GF-D8 (cell line): ENCODE data around the gene MAPT.
"Not testable (repeated sequence)": the region's sequence is repeated elsewhere in the genome, so short reads cannot be mapped to it uniquely, and the experiment has no call there.

Experiments used
- DNase-seq: peaks from one replicate; lab custom pipeline; 2025; lab: John Stamatoyannopoulos, UW

Gene MAPT

GRCh38 chr17:45992175-45992574 is 97.8 kb downstream of the MAPT start:
- DNase-seq, result no peak

DNA sequence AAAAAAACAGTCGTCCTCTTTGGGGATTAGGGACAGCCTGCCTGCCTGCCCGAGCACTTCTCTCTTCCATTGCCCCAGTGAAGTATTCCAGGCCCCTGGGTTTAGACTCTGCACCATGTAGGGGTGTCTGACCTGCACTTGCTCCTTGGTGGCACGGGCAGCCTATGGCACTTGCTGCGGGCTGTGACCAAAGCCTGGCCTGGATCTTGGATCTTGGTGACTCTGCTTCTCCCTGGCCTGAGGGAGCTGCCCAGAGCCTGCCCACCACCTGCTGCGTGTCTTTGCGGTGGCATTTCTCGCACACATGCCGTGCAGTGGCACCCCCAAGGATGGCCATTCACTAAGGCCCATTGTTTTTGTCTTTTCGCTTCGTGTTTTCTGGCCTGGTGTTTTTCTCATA is 98.5 kb downstream of the MAPT start:
- no peak for DNase-seq

DNA sequence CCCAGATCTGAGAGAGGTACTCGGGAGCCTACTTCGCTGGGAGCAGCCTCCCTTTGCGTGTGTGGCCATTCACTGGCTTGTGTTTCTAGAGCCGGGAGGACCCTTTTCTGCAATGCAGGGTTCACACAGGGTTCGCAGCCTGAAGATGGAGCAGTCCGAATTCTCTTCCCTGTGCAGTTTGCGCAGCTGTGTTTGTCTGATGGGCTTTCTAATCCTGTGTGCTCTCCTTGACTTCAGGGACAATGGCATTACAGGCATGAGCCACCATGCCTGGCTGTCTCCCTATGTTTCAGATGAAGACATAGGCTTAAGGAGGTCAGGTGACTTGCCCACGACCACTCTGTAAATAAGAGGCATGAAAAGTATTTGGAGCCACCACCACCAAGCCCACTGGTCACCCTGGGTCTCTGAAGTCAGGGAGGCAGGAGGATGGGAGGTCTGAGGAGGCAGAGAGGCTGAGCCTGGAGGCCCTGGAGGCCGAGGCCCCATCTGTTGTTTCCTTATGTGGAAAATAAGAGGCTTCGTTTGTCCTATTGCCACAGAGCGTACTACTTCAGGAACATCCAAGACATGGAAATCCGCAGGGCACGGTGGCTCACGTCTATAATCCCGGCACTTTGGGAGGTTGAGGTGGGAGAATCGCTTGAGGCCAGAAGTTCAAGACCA is 99.7 kb downstream of the MAPT start:
- no peak for DNase-seq

DNA sequence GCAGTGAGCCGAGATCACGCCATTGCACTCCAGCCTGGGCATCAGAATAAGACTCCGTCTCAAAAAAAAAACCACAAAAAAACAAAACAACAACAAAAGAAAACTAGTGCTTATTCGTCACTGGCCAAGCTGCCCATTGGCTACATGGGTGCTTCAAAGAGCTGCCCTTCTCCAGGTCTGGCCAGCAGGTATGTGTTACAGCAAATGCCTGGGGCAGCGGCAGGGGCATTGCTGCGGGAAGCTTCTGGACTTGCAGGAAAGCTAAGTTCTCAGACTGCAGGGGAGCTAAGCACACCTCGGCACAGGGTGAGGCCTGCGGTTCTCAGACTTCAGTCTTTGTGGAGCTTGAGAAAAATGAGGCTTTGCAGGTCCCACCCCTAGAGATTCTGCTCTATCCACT is 100.6 kb downstream of the MAPT start:
- DNase-seq, result no peak

DNA sequence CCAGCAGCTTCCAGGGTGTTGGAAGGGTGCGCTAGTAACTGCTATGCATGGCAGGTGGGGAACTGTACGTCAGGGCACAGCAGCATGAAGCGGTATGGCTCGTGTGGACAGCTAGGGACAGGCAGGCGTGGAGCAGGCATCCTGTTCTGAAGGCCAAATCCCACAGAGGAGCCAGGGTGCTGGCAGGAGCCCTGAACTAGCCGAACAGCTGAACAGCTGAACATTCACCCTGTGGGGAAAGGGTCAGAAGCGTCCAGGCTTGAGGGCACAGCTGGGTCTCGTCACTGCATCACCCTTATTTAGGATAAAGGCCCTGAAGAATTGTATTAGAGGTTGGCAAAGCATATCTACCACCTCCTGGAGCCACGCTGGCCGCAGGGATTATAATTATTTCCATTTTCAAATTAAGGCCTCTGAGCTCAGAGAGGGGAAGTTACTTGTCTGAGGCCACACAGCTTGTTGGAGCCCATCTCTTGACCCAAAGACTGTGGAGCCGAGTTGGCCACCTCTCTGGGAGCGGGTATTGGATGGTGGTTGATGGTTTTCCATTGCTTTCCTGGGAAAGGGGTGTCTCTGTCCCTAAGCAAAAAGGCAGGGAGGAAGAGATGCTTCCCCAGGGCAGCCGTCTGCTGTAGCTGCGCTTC is 101.4 kb downstream of the MAPT start:
- DNase-seq, result no peak

DNA sequence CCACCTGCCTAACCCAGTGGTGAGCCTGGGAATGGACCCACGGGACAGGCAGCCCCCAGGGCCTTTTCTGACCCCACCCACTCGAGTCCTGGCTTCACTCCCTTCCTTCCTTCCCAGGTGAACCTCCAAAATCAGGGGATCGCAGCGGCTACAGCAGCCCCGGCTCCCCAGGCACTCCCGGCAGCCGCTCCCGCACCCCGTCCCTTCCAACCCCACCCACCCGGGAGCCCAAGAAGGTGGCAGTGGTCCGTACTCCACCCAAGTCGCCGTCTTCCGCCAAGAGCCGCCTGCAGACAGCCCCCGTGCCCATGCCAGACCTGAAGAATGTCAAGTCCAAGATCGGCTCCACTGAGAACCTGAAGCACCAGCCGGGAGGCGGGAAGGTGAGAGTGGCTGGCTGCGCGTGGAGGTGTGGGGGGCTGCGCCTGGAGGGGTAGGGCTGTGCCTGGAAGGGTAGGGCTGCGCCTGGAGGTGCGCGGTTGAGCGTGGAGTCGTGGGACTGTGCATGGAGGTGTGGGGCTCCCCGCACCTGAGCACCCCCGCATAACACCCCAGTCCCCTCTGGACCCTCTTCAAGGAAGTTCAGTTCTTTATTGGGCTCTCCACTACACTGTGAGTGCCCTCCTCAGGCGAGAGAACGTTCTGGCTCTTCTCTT is 102.1 kb downstream of the MAPT start:
- no peak for DNase-seq

DNA sequence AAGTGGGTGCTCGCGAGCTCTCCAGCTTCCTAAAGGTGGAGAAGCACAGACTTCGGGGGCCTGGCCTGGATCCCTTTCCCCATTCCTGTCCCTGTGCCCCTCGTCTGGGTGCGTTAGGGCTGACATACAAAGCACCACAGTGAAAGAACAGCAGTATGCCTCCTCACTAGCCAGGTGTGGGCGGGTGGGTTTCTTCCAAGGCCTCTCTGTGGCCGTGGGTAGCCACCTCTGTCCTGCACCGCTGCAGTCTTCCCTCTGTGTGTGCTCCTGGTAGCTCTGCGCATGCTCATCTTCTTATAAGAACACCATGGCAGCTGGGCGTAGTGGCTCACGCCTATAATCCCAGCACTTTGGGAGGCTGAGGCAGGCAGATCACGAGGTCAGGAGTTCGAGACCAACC is 102.8 kb downstream of the MAPT start:
- DNase-seq, result no peak

DNA sequence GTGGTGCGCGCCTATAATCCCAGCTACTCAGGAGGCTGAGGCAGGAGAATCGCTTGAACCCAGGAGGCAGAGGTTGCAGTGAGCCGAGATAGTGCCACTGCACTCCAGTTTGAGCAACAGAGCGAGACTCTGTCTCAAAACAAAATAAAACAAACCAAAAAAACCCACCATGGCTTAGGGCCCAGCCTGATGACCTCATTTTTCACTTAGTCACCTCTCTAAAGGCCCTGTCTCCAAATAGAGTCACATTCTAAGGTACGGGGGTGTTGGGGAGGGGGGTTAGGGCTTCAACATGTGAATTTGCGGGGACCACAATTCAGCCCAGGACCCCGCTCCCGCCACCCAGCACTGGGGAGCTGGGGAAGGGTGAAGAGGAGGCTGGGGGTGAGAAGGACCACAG is 103.3 kb downstream of the MAPT start:
- no peak for DNase-seq

GRCh38 chr17:45998987-45999899 is 104.9 kb downstream of the MAPT start, which contains the start of gene STH:
Gene STH, plus strand, starts transcription at chr17:45999250. Its CDS starts 30 bp downstream, at chr17:45999280.
- DNase-seq, result no peak

- no peak for DNase-seq
Observed at GRCh38 chr17:45999900-46000290, 105.5 kb downstream of the MAPT start.

- no peak for DNase-seq
Observed at GRCh38 chr17:46000292-46000691, 105.9 kb downstream of the MAPT start.

DNA sequence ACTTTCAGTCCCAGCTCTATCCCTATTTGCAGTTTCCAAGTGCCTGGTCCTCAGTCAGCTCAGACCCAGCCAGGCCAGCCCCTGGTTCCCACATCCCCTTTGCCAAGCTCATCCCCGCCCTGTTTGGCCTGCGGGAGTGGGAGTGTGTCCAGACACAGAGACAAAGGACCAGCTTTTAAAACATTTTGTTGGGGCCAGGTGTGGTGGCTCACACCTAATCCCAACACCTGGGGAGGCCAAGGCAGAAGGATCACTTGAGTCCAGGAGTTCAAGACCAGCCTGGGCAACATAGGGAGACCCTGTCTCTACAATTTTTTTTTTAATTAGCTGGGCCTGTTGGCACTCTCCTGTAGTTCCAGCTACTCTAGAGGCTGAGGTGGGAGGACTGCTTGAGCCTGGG is 106.4 kb downstream of the MAPT start:
- no peak for DNase-seq

GRCh38 chr17:46001390-46002310 is 107.3 kb downstream of the MAPT start:
- no peak for DNase-seq

DNA sequence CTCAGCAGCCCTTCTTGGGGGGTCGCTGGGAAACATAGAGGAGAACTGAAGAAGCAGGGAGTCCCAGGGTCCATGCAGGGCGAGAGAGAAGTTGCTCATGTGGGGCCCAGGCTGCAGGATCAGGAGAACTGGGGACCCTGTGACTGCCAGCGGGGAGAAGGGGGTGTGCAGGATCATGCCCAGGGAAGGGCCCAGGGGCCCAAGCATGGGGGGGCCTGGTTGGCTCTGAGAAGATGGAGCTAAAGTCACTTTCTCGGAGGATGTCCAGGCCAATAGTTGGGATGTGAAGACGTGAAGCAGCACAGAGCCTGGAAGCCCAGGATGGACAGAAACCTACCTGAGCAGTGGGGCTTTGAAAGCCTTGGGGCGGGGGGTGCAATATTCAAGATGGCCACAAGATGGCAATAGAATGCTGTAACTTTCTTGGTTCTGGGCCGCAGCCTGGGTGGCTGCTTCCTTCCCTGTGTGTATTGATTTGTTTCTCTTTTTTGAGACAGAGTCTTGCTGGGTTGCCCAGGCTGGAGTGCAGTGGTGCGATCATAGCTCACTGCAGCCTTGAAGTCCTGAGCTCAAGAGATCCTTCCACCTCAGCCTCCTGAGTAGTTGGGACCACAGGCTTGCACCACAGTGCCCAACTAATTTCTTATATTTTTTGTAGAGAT is 108.1 kb downstream of the MAPT start:
- no peak for DNase-seq

DNA sequence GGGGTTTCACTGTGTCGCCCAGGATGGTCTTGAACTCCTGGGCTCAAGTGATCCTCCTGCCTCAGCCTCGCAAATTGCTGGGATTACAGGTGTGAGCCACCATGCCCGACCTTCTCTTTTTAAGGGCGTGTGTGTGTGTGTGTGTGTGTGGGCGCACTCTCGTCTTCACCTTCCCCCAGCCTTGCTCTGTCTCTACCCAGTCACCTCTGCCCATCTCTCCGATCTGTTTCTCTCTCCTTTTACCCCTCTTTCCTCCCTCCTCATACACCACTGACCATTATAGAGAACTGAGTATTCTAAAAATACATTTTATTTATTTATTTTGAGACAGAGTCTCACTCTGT is 108.6 kb downstream of the MAPT start:
- DNase-seq, result no peak

DNA sequence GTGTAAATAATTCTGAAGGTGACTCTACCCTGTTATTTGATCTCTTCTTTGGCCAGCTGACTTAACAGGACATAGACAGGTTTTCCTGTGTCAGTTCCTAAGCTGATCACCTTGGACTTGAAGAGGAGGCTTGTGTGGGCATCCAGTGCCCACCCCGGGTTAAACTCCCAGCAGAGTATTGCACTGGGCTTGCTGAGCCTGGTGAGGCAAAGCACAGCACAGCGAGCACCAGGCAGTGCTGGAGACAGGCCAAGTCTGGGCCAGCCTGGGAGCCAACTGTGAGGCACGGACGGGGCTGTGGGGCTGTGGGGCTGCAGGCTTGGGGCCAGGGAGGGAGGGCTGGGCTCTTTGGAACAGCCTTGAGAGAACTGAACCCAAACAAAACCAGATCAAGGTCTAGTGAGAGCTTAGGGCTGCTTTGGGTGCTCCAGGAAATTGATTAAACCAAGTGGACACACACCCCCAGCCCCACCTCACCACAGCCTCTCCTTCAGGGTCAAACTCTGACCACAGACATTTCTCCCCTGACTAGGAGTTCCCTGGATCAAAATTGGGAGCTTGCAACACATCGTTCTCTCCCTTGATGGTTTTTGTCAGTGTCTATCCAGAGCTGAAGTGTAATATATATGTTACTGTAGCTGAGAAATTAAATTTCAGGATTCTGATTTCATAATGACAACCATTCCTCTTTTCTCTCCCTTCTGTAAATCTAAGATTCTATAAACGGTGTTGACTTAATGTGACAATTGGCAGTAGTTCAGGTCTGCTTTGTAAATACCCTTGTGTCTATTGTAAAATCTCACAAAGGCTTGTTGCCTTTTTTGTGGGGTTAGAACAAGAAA is 109.8 kb downstream of the MAPT start:
- DNase-seq, result no peak

DNA sequence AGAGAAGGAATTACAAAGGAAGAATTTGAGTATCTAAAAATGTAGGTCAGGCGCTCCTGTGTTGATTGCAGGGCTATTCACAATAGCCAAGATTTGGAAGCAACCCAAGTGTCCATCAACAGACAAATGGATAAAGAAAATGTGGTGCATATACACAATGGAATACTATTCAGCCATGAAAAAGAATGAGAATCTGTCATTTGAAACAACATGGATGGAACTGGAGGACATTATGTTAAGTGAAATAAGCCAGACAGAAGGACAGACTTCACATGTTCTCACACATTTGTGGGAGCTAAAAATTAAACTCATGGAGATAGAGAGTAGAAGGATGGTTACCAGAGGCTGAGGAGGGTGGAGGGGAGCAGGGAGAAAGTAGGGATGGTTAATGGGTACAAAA is 111.7 kb downstream of the MAPT start:
- DNase-seq, result not testable (repeated sequence)

GRCh38 chr17:46007461-46007965 is 113.2 kb downstream of the MAPT start:
- DNase-seq, result no peak

DNA sequence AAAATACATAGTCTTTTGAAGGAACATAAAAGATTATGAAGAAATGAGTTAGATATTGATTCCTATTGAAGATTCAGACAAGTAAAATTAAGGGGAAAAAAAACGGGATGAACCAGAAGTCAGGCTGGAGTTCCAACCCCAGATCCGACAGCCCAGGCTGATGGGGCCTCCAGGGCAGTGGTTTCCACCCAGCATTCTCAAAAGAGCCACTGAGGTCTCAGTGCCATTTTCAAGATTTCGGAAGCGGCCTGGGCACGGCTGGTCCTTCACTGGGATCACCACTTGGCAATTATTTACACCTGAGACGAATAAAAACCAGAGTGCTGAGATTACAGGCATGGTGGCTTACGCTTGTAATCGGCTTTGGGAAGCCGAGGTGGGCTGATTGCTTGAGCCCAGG is 114.2 kb downstream of the MAPT start:
- no peak for DNase-seq
